ENCODE measurements around the gene DLEC1.

Gene DLEC1, protein sequence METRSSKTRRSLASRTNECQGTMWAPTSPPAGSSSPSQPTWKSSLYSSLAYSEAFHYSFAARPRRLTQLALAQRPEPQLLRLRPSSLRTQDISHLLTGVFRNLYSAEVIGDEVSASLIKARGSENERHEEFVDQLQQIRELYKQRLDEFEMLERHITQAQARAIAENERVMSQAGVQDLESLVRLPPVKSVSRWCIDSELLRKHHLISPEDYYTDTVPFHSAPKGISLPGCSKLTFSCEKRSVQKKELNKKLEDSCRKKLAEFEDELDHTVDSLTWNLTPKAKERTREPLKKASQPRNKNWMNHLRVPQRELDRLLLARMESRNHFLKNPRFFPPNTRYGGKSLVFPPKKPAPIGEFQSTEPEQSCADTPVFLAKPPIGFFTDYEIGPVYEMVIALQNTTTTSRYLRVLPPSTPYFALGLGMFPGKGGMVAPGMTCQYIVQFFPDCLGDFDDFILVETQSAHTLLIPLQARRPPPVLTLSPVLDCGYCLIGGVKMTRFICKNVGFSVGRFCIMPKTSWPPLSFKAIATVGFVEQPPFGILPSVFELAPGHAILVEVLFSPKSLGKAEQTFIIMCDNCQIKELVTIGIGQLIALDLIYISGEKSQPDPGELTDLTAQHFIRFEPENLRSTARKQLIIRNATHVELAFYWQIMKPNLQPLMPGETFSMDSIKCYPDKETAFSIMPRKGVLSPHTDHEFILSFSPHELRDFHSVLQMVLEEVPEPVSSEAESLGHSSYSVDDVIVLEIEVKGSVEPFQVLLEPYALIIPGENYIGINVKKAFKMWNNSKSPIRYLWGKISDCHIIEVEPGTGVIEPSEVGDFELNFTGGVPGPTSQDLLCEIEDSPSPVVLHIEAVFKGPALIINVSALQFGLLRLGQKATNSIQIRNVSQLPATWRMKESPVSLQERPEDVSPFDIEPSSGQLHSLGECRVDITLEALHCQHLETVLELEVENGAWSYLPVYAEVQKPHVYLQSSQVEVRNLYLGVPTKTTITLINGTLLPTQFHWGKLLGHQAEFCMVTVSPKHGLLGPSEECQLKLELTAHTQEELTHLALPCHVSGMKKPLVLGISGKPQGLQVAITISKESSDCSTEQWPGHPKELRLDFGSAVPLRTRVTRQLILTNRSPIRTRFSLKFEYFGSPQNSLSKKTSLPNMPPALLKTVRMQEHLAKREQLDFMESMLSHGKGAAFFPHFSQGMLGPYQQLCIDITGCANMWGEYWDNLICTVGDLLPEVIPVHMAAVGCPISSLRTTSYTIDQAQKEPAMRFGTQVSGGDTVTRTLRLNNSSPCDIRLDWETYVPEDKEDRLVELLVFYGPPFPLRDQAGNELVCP (N-terminal part only)

DNA sequence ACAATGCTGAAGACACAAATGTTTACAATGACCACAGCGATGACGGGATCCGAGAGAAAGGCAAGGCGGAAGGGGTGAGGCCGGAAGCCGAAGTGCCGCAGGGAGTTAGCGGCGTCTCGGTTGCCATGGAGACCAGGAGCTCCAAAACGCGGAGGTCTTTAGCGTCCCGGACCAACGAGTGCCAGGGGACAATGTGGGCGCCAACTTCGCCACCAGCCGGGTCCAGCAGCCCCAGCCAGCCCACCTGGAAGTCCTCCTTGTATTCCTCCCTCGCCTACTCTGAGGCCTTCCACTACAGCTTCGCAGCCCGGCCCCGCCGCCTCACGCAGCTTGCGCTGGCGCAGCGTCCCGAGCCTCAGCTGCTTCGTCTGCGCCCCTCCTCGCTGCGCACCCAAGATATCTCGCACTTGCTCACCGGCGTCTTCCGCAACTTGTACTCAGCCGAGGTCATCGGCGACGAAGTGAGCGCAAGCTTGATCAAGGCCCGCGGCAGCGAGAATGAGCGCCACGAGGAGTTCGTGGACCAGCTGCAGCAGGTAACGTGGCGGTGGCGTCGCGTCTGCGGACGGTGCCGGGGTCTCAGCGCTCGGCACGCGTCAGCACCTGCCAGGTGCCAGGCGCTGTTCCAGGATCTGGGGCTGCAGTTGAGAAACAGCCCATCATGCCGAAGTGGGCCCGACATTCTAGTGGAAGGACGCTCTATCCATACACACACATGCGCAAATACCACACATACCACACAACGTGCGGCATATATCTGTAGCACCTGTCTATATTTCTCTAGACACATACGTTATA is at the start of gene DLEC1:
Gene DLEC1, plus strand, starts transcription at position 108 of the 798 bp plus-strand sequence. Its CDS starts 18 bp downstream, at position 126.
- no peak for DNase-seq

- DNase-seq, result no peak
These were observed 49.1 kb upstream of the DLEC1 start for GRCh38 chr3:37989821-37990480.

DNA sequence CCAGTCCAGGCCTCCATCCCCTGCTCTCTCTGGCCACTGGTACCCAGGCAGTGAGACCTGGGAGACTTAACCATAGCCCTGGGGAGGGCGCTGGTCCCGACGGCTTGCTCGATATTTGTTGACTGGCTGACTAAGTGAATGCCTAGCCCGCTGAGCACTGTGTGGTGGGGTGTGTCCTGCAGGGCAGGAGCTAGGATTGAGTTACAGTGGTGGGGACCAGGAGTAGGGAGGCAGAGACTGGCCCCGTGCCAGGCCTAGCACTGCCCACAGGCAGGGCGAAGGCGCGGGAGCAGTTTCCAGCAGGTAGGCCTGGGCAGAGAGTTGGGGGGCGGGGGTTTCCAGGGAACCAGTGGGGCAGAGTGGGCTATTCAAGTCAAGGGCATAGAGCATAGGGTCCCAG is 48.5 kb upstream of the DLEC1 start, which contains the start of gene VILL:
Gene VILL, plus strand, starts transcription at position 260 of the 400 bp plus-strand sequence. CDS start 2,887 bp downstream, outside the sequence.
- DNase-seq, result no peak

DNA sequence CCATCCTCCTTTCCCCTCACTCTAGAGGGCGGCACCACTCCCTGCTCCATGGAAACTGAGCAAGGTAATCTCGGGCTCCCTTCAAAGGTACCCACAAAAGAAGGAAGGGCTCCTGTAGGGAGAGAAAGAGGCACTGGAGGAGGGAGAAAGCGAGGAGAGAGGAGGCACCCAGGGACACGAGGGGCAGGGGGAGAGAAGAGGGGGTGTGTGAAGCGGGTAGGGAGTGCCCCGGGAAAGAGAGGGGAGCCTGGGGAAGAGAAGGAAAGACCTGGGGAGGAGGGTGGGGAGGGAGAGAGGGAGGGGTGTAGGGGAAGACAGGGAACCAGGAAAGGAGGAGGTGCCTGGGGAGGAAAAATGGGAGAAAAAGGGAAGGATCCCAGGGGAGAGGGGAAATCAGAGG is 47.9 kb upstream of the DLEC1 start:
- DNase-seq, result no peak

GRCh38 chr3:37991823-37992222 is 47.2 kb upstream of the DLEC1 start:
- no peak for DNase-seq

DNA sequence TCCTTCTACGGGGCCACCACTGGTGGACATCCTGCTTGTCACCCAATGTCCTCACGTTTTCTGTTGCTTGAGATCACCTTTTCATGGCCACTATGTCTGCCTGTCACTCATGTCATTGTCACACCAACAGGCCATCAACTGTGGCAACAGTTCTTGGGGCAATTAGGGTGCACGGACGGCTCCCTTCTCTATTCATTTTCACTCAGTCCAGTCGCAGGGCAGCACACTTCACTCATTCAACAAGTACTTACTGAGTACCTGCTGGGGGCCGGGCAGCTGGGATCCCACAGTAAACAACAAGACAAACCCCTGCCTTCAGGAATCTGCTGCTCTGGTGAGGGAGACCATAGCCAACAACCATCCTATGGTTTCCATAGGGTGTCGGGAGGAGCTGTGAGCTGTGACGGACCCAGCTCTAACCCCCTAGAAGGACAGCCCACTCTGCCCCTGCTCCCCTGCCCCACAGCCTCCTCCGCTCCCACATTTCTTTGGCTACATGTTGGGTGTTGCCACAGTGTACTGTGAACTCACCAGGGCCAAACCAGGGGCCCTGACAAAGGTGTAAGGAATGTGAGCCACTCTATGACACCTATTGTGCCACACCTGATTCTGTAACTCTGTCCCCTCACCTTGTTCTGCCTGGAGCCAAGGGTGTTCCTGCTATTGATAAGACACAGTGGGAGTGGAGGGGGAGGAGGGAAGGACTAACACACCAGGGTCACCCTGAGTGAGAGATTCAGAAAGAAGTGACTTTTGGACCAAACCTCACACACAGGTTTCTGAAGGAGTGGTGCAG is 46.5 kb upstream of the DLEC1 start:
- DNase-seq, result no peak

DNA sequence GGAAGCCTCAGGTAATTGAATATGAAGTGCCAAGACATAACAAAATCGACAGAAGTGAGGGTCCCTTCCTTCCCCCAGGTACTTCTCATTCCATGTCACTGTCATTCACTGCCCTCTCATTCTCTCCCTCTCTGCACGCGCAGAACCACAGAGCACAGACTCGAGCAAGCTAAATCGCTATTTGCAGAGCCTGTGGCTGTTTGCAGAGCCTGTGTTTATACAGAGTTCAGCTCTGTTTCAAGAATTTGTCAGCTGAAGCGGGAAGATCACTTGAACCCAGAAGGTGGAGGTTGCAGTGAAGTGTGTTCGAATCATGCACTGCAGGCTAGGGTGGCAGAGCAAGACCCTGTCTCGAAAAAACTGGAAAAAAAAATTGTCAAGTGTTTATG is 45.9 kb upstream of the DLEC1 start:
- DNase-seq, result no peak

- DNase-seq, result no peak
These were observed 45.6 kb upstream of the DLEC1 start for GRCh38 chr3:37993460-37993819.

DNA sequence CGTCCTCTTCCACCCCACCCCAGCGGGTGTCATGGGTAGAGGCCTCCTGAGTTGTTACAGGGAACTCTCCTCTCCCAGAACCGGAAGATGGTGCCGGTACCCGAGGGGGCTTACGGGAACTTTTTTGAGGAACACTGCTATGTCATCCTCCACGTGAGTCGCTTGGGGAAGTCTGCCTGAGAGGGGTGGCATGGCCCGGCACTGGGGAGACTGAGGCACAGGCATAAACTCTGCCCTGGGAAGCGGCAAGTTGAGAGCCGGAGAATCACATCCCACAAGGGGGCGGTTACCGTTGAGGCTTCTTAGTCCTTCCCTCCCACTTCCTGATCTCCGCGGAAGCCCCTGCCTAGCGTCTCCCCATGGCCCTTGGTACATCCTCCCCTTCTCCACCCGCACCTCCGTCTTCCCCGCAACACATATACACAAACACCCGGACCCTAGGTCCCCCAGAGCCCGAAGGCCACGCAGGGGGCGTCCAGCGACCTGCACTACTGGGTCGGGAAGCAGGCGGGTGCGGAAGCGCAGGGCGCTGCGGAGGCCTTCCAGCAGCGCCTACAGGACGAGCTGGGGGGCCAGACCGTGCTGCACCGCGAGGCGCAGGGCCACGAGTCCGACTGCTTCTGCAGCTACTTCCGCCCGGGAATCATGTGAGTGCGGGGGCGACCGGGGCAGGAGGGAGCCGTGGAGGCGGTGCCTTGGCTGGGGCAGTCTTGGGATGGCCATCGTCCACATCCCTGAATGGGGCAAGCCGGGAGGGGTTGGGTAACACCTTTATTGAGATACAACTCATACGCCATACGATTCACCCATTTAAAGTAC is 45.0 kb upstream of the DLEC1 start:
- DNase-seq, result no peak

DNA sequence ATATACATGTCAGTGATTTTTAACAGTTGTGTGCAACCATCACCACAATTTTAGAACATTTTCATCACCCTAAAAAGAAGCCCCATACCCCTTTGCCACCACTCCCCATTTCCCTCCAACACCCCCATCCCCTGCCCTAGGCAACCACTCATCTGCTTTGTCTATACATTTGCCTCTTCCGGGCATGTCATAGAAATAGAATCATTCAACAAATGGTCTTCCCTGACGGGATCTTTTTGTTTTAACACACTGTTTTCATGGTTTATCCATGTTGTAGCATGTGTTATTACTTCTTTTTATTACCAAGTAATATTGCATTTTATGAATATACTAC is 44.4 kb upstream of the DLEC1 start:
- no peak for DNase-seq

- no peak for DNase-seq
These were observed 43.1 kb upstream of the DLEC1 start for GRCh38 chr3:37995652-37996641.

DNA sequence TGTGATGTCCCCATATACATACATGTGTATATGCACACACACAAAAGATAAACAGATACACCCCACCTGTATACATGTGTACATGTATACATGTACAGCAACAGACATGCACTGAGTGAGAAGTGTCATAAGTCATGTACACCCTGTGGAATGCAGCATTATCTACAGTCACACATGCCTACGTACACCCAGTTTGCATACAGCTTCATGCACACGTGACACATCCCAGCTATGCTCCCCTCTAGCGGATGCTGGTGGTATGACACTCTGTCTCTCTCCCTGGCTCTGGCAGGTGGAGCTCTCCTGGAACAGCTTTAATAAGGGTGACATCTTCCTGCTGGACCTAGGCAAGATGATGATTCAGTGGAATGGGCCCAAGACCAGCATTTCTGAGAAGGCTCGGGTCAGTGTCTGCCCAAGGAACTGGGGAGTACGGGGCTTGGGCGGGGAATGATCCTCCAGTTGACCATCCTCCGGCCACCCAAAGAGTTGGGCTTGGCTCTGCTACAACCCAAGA is 42.2 kb upstream of the DLEC1 start:
- peak; percentile 41 for DNase-seq

GRCh38 chr3:37997342-37997741 is 41.7 kb upstream of the DLEC1 start:
- no peak for DNase-seq

GRCh38 chr3:37997791-37998370 is 41.1 kb upstream of the DLEC1 start:
- DNase-seq, result no peak

DNA sequence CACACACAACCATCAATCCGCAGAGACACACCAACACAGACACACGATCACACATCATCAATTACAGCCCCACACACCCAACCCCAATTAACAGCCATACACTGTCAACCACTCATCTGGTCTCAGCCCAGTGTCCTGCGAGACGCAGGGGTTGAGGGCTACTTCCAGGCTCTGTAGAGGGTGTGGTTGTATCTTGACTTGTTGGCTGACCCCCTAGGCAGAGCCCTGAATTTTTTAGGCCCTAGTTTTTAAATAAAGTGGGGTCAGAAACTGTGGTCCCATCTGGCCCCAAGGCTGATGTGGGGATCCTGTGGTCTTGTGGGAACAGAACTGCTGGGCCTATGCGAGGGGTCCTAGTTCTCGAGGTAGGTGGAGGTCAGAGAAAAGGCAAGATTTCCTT is 39.2 kb upstream of the DLEC1 start:
- DNase-seq, result no peak

- no peak for DNase-seq
These were observed 38.6 kb upstream of the DLEC1 start for GRCh38 chr3:38000242-38000916.

DNA sequence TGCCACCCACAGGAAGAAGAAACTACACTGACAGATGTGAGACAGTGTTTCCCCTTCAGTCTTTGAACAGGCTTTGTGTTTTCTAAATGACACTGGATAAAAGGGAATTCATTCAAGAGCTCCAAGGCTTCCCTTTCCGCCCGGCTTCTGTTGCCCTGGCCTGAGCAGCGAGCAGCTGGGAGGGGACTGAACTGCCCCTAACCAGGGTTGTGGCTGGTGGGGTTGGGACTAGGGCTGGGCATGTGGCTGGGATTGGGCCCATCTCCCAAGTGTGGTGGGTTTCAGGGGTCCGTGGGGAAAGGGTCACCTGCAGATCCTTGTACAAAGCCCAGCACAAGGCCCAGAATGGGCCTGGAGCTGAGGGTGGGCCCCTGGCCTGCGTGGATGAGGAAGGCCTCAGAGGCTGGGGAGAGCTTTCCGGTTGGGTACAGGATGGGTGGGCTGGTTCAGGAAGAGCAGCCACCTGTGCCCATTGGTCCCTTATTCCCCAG is 38.0 kb upstream of the DLEC1 start:
- DNase-seq, result no peak
